Esophagus muscularis mucosa (tissue), 4 donors: ENCODE data around the gene HS6ST3. TPM values are rescaled to one million over a fixed set of nuclear protein-coding genes. Genes with fewer than 3 reads are reported as not detected.

Experiments used
- DNase-seq: peaks from one replicate; pipeline ENCODE4 v3.0.0-alpha.2; 2017; ENCODE audit errors: extremely low spot score
- H3K27ac ChIP-seq, 4 donors: fragments of 200-600 bp; sonication (generic); replicated peaks in 1 of 4; 1 replicate in 3 of 4; 2 replicates in 1 of 4; pipeline ENCODE4 v1.5.1; 2016 to 2019; ENCODE audit warnings: mild to moderate bottlenecking in 1 of 4
- H3K27me3 ChIP-seq, 4 donors: fragments of 200-600 bp; sonication (generic); one replicate each; pipeline versions ENCODE4 v1.5.1 to v1.6.0; 2016 to 2019
- H3K36me3 ChIP-seq, 4 donors: fragments of 200-600 bp; sonication (generic); one replicate each; pipeline ENCODE4 v1.5.1; 2016 to 2019
- H3K4me1 ChIP-seq, 4 donors: fragments of 200-600 bp; sonication (generic); one replicate each; pipeline ENCODE4 v1.5.1; 2016 to 2019
- H3K4me3 ChIP-seq, 4 donors: fragments of 200-600 bp; sonication (generic); 1 replicate in 2 of 4; 2 replicates in 2 of 4; pipeline ENCODE4 v1.5.1; 2016 to 2019; ENCODE audit warnings: mild to moderate bottlenecking in 4 of 4, moderate library complexity in 1 of 4
- H3K9me3 ChIP-seq, 4 donors: fragments of 200-600 bp; sonication (generic); 1 replicate in 3 of 4; 2 replicates in 1 of 4; pipeline ENCODE4 v1.5.1; 2016 to 2019
- CTCF ChIP-seq, 3 experiments: fragments of 200-600 bp in 2 of 3; fragments of 450-650 bp in 1 of 3; sonication (generic) in 2 of 3; IDR thresholded peaks; one replicate each; pipeline ENCODE4 v1.5.1; 2017 to 2019; ENCODE audit warnings: antibody characterized with exemption in 3 of 3, mild to moderate bottlenecking in 2 of 3, moderate library complexity in 1 of 3
- EP300 ChIP-seq: sonication (generic); formaldehyde crosslinking; IDR thresholded peaks from one replicate; pipeline ENCODE4 v1.6.1; 2017; ENCODE audit warnings: antibody characterized with exemption
- POLR2A ChIP-seq: fragments of 450-650 bp; IDR thresholded peaks from one replicate; pipeline ENCODE4 v1.6.1; 2017; ENCODE audit warnings: antibody characterized with exemption, moderate library complexity, mild to moderate bottlenecking, low read depth
- POLR2AphosphoS5 ChIP-seq, 2 donors: sonication (generic); formaldehyde crosslinking; IDR thresholded peaks; one replicate each; pipeline ENCODE4 v1.6.1; 2017; ENCODE audit warnings: antibody characterized with exemption in 2 of 2
- WGBS: methylation state at CpG from one replicate; pipeline ENCODE4 v1.1.5; 2018; 5-methylcytosine and 5-hydroxymethylcytosine counted together
- intact Hi-C: fragments of 100-400 bp; cut with DNase I; formaldehyde crosslinking; loops from one replicate; pipeline ENCODE4 v1.15.1; 2023
- total RNA-seq, 4 donors: library from RNA; depleted of rRNA; stranded (reverse); fragments of >200 nt; gene quantifications; one replicate each; pipeline versions ENCODE4 v1.1.0 to v1.2.1, GENCODE V29; 2016

The HS6ST3 gene
- total RNA-seq, 4 donors from 2014 or later: 4.6 to 12.4 (median 7.9) TPM

- Histone ChIP-seq H3K9me3 (no peaks in the 10 kb centered on the region), H3K27me3 (no peaks in the 10 kb centered on the region), H3K4me1 (no peaks in the 10 kb centered on the region), H3K4me3 (no peak overlapping the region), H3K27ac (no peak overlapping the region), H3K36me3 (no peaks in the 10 kb centered on the region)
- no peak for DNase-seq
- WGBS: 92% methylated on average over 4 of the region's 4 CpGs
- TF ChIP-seq EP300: no peak
- no peak for TF ChIP-seq POLR2AphosphoS5 (IDR thresholded peaks at IDR 0.05)
- no peak for TF ChIP-seq POLR2A
- no peak for TF ChIP-seq CTCF (IDR thresholded peaks at IDR 0.05)
- intact Hi-C loops: no loop called here
Observed at GRCh38 chr13:96338030-96338429, 248.1 kb downstream of the HS6ST3 start.

- intact Hi-C loops: no loop called here
- no peaks in the 10 kb centered on the region for H3K9me3 ChIP-seq
- TF ChIP-seq CTCF (IDR thresholded peaks at IDR 0.05) (no peak), POLR2A (no peak), POLR2AphosphoS5 (IDR thresholded peaks at IDR 0.05) (no peak), EP300 (no peak)
- H3K4me1 ChIP-seq: no peaks in the 10 kb centered on the region
- no peaks in the 10 kb centered on the region for H3K36me3 ChIP-seq
- no peak overlapping the region for H3K27ac ChIP-seq
- no peak for DNase-seq
- H3K4me3 ChIP-seq: no peak overlapping the region
- 73% methylated on average over 3 of the region's 3 CpGs for WGBS
- no peaks in the 10 kb centered on the region for H3K27me3 ChIP-seq
Observed at GRCh38 chr13:96342286-96342685, 252.4 kb downstream of the HS6ST3 start.

GRCh38 chr13:96342852-96343465 is 253.1 kb downstream of the HS6ST3 start:
- no peak for DNase-seq
- Histone ChIP-seq H3K9me3 (no peaks in the 10 kb centered on the region), H3K4me3 (no peak overlapping the region), H3K27me3 (no peaks in the 10 kb centered on the region), H3K4me1 (no peaks in the 10 kb centered on the region), H3K27ac (no peak overlapping the region), H3K36me3 (no peaks in the 10 kb centered on the region)
- WGBS: 79% methylated on average over 4 of the region's 4 CpGs
- intact Hi-C loops: no loop called here
- TF ChIP-seq CTCF (IDR thresholded peaks at IDR 0.05): no peak
- TF ChIP-seq POLR2AphosphoS5 (IDR thresholded peaks at IDR 0.05): no peak
- no peak for TF ChIP-seq POLR2A
- TF ChIP-seq EP300: no peak

GRCh38 chr13:96346921-96347320 is 257.0 kb downstream of the HS6ST3 start:
- Histone ChIP-seq H3K36me3 (no peaks in the 10 kb centered on the region), H3K27me3 (no peaks in the 10 kb centered on the region), H3K4me3 (no peak overlapping the region), H3K9me3 (no peaks in the 10 kb centered on the region), H3K4me1 (no peaks in the 10 kb centered on the region), H3K27ac (no peak overlapping the region)
- intact Hi-C loops: no loop called here
- DNase-seq: no peak
- 93% methylated on average over 4 of the region's 4 CpGs for WGBS
- TF ChIP-seq POLR2AphosphoS5 (IDR thresholded peaks at IDR 0.05) (no peak), EP300 (no peak), POLR2A (no peak)

- intact Hi-C loops: no loop called here
Observed at GRCh38 chr13:96373597-96373996, 283.7 kb downstream of the HS6ST3 start.

More at GRCh38 chr13:96373597-96373996, 283.7 kb downstream of the HS6ST3 start:
- 75% methylated on average over 1 of the region's 1 CpG for WGBS
- Histone ChIP-seq H3K27ac (no peak overlapping the region), H3K9me3 (no peaks in the 10 kb centered on the region), H3K4me1 (no peaks in the 10 kb centered on the region), H3K4me3 (no peak overlapping the region), H3K36me3 (no peaks in the 10 kb centered on the region), H3K27me3 (no peaks in the 10 kb centered on the region)
- DNase-seq: no peak
- TF ChIP-seq CTCF (IDR thresholded peaks at IDR 0.05): no peak
- TF ChIP-seq POLR2AphosphoS5 (IDR thresholded peaks at IDR 0.05): no peak
- TF ChIP-seq POLR2A: no peak
- TF ChIP-seq EP300: no peak
